ENCODE results near the gene NFATC1.

DNA sequence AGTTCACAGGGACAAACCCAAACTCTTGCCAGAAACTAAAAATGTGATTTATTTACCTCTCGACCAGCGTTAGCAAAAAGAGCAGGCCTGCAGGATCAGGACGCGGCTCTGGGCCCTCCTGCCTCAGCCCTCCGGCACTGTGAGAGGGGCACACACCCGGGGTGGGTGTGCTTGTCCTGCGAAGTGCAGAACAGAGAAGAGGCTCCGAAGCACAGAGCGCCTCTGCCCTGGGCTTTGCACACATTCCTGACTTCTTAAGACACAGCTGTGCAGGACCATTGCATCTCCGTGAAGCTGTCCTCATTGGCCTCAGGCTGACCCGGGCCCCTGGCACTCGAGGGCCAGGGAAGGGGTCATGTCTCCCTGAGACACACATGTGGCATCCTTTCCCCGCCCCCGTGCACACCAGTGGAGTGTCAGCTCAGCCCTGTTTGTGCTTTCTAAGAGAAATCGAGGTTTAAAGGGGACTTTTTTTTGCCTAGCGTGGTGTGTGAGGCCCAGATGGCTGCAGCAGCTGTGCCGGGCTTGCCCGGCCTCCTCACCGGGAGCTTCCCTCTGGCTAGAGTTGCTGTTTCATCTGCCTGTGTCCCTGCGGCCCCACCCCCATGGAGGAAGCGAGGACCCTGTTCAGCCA, 9.9 kb upstream of the NFATC1 start:
- TF ChIP-seq, protein P1, sequence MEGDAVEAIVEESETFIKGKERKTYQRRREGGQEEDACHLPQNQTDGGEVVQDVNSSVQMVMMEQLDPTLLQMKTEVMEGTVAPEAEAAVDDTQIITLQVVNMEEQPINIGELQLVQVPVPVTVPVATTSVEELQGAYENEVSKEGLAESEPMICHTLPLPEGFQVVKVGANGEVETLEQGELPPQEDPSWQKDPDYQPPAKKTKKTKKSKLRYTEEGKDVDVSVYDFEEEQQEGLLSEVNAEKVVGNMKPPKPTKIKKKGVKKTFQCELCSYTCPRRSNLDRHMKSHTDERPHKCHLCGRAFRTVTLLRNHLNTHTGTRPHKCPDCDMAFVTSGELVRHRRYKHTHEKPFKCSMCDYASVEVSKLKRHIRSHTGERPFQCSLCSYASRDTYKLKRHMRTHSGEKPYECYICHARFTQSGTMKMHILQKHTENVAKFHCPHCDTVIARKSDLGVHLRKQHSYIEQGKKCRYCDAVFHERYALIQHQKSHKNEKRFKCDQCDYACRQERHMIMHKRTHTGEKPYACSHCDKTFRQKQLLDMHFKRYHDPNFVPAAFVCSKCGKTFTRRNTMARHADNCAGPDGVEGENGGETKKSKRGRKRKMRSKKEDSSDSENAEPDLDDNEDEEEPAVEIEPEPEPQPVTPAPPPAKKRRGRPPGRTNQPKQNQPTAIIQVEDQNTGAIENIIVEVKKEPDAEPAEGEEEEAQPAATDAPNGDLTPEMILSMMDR (IDR thresholded peaks at IDR 0.05 in 4 of 5, conservative IDR thresholded peaks at IDR 0.05 in 1 of 5), result no peak
- no peak for TF ChIP-seq POLR2A (IDR thresholded peaks at IDR 0.05)
